ENCODE data around the gene SLC26A11.
"Not testable (repeated sequence)": the region's sequence is repeated elsewhere in the genome, so short reads cannot be mapped to it uniquely, and the experiment has no call there.

Gene SLC26A11

DNA sequence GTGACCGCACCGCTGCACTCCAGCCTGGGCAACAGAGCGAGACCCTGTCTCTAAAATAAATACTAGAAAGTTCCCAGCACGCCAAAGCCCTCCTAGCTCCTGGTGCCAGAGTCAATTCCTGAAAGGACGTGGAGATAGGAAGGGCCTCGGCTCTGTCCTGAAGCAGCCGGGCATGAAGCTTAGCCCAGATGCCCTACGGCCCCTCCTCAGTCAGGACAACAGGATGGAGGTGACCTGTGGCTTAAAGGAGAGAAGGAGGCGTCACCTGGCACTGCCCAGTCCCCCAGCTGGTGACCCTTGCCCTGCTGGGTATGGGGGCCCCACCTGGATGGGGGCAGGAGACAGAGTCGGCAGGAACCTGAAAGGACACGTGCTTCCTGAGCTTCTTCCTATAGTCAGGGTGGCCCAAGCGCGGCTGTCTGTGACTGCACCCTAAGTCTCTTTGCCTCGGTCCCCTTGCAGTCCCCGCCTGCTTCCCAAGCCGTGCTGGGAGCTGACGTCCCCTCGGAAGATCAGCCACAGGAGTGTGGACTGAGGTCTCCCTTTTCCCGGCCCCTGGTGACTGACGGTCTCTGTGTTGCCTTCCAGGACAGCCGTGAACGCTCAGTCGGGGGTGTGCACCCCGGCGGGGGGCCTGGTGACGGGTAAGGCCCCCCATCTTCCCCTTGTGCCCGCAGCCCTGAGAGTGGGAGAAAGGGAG is 25.5 kb downstream of the SLC26A11 start:
- no peak for DNase-seq

DNA sequence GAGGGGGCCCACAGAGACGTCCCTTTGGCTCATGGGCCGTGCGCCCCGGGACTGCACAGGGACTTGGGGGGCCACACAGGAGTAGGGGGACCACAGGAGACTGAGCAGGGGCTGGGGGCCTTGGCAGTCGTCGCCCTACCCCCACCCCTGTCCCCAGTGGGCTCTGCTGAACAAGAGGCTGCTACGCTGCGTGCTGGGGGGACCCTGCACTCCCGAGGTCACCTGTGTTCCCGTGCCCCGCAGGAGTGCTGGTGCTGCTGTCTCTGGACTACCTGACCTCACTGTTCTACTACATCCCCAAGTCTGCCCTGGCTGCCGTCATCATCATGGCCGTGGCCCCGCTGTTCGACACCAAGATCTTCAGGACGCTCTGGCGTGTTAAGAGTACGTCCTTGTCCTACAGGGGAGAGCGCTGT is 26.0 kb downstream of the SLC26A11 start:
- no peak for DNase-seq

GRCh38 chr17:80246726-80247125 is 26.5 kb downstream of the SLC26A11 start:
- DNase-seq, result no peak

DNA sequence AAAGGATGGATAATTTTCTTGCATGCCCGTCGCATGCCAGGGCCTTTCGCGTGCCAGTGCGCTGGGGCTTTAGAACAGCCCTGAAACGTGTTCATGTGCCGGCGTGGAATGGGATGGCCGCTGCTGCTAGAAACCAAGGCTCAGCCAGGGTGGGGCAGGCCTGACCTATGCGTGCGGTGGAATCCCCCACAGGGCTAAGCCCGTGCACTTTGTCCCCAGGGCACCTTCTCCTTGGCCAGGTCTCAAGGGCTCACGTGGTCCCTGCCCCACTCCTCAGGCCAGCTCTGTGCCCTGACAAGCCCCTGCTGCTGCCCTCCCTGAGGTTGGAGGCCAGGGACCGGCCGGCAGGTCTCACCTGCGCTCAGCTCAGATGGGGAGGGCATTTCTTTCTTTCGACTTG is 27.3 kb downstream of the SLC26A11 start:
- no peak for DNase-seq

DNA sequence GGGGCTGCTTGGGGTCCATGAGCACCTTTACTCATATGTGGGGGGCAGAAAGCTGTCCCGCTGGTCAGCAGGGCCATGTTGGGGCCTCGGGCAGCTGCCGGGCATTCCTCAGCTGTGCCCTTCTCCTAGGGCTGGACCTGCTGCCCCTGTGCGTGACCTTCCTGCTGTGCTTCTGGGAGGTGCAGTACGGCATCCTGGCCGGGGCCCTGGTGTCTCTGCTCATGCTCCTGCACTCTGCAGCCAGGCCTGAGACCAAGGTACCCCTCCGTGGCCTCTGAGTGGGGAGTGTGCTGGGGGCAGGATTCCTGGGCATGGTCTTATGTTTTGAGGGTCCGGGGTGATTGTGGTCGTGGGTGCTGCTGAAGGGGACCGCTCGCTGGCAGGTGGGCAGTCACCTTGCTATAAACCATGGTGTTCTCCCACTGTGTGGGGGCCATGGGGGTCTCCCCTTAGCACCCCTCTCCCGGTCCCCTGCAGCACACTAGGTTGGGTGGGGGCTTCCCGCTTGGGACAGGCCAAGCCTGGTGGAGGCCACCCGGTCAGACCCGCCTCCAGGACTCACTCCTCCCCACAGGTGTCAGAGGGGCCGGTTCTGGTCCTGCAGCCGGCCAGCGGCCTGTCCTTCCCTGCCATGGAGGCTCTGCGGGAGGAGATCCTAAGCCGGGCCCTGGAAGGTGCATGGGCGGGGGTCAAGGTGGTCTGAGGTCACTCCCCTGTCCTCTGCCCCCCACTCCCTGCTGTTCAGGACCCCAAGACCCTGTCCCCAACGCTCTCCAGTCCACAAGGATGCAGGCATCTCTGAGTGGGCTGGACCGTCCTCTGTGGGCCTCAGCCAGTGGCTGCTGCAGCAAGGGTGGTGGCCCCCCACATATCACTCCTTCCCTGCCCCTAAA is 28.0 kb downstream of the SLC26A11 start:
- DNase-seq, result no peak

DNA sequence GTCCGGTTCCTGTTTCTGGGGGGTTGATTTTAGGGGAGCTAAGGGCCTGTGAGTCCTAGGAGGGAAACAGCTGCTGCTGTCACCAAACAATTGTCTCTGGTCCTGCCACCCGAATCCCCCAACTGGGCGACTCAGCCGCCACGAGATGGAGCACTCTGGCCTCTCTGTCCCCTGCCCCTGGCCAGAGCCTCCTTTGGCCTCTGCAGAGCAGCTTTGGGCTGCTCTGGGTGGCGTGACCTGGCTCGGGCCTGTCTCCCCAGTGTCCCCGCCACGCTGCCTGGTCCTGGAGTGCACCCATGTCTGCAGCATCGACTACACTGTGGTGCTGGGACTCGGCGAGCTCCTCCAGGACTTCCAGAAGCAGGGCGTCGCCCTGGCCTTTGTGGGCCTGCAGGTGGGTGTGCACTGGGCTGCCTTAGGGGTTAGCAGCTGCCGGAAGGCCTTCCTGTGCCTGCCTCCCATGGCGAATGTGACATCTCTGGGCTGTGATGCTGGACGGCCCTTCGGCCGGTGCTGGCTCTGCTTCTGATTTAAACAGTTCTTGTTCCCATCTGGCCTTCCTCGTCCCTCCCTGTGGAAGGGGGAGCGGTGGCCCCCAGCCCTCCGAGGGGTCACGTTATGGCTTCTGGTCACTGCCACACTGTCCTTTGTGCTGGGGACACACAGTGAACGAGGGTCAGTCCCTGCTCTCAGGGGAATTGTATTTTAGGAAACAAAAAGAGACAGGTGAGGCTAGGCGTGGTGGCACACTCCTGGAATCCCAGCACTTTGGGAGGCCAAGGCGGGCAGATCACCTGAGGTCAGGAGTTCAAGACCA is 28.9 kb downstream of the SLC26A11 start:
- no peak for DNase-seq

GRCh38 chr17:80251966-80252365 is 31.7 kb downstream of the SLC26A11 start:
- DNase-seq, result no peak

GRCh38 chr17:80252871-80253270 is 32.6 kb downstream of the SLC26A11 start:
- no peak for DNase-seq

DNA sequence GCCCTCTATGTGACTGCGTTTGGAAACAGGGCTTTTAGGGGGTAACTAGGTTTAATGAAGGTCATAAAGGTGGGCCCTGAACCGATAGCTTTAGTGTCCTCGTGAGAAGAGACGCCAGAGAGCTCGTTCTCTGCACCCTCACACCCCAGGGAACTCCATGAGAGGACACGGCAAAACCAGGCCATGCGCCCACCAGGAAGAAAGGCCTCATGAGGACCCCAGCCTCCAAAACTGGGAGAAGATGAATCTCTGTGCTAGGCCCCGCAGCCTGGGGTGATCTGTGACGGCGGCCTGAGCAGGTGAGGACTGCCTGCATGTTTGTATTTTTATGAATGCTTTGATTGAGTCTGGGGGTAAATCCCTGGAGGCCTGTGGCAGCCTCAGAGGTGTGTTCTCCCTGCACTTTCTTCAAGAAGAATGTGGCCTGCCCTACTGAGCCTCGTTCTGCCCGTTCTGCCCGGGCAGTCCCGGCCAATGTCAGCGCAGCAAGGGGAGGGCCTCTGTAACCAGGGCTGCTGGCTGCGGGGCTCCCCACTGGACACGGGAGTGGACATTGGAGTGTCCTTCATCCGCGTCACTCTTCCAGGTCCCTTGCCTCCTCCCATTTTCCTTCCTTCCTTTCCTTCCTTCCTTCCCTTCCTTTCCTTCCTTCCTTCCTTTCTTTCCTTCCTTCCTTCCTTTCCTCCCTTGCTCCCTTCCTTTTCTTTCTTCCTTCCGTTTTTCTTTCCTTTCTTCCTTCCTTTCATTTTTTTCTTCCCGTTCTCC is 33.6 kb downstream of the SLC26A11 start:
- no peak for DNase-seq

- peak; percentile 52 for DNase-seq
Observed at GRCh38 chr17:80254396-80255251, 34.4 kb downstream of the SLC26A11 start.

- DNase-seq, result no peak
Observed at GRCh38 chr17:80256034-80256350, 35.8 kb downstream of the SLC26A11 start.

- no peak for DNase-seq
Observed at GRCh38 chr17:80257716-80258213, 37.5 kb downstream of the SLC26A11 start.

- not testable (repeated sequence) for DNase-seq
Observed at GRCh38 chr17:80258296-80258695, 38.1 kb downstream of the SLC26A11 start.

GRCh38 chr17:80259457-80260068 is 39.3 kb downstream of the SLC26A11 start:
- DNase-seq, result no peak

- no peak for DNase-seq
Observed at GRCh38 chr17:80260069-80260535, 39.9 kb downstream of the SLC26A11 start.

GRCh38 chr17:80260791-80261158 is 40.5 kb downstream of the SLC26A11 start, which contains the start of gene RNF213:
Gene RNF213 (plus strand): TSS chr17:80260852. CDS start chr17:80263682, 2,830 bp downstream.
- DNase-seq, result no peak

DNA sequence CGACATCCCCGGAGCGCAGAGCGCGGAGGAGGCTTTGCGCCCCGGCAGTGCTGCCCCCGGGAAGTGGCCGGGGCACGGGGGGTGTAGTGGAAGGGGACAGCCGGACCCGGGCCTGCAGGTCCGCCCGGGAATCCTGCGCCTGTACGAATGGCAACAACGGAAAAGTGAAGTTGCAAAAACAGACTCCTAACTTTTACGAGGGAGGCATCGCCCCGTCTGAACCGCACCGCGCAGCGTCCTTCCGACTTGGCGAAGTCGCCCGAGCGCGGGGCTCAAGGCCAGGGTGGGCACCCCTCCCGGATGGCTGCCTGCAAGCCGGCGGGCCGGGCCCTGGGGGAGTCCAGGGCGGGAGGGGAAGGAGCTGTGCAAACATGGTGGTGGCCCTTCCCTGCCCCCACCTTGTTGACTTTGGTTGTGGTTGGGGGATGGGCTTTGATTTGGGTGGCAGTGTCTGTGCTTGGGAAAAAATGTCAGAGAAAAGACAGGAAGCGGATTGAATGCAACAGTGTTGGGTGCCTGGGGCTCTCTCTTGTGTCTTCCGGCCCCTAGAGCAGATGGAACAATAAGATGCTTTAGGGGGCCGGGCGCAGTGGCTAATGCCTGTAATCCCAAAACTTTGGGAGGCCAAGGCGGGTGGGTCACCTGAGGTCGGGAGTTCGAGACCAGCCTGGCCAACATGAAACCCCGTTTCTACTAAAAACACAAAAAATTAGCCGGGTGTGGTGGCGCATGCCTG is 41.1 kb downstream of the SLC26A11 start:
- DNase-seq, result no peak

GRCh38 chr17:80261895-80262279 is 41.7 kb downstream of the SLC26A11 start:
- DNase-seq, result no peak

GRCh38 chr17:80262291-80262690 is 42.1 kb downstream of the SLC26A11 start:
- DNase-seq, result no peak

DNA sequence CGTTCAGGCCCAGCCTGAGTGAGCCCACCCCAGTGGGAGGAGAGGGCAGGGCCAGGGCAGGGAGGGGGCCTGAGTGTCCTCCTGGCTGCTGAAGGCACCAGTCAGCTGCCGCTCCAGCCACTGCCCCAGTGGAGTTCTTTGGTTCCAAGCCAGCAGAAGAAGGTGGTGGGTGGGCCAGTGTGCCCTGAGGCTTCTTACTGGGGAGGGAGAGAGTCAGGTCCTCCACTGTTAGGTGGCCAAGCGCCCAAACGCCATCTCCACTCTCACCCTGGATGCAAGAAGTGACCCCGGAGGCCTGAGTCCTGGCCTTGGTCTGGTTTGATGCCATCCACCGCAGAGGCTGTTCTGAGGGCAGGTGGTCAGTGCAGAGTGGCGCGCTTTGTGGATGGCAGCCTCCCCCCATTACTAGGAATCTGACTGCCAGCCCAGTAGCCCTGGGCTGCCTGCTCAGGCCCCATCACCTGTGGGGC is 42.6 kb downstream of the SLC26A11 start:
- no peak for DNase-seq

All from NCI-H2029 treated with DMSO at 0.1 percent for 48 hours (cell line).